SK-N-MC (cell line): Measurements from ENCODE around the gene S100A6.

ENCODE experiments used
- DNase-seq: peaks from one replicate; pipeline ENCODE4 v3.0.0-alpha.2; 2011; ENCODE audit warnings: low read depth, low spot score
- H3K27ac ChIP-seq: fragments of 200-600 bp; sonication (generic); 2 replicates; pipeline ENCODE4 v1.5.1; 2016; ENCODE audit warnings: mixed run types
- H3K36me3 ChIP-seq: fragments of 200-600 bp; sonication (generic); 2 replicates; pipeline ENCODE4 v1.6.1; 2017; ENCODE audit warnings: antibody characterized with exemption, low read length, mixed read lengths; ENCODE audit not compliant: insufficient read depth
- H3K4me3 ChIP-seq: fragments of 200-600 bp; sonication (generic); 2 replicates; pipeline ENCODE4 v1.5.1; 2016
- H3K9ac ChIP-seq: fragments of 200-600 bp; sonication (generic); 2 replicates; pipeline ENCODE4 v1.8.0; 2017; ENCODE audit warnings: mixed run types, mixed read lengths; ENCODE audit not compliant: insufficient read length
- H3K9me3 ChIP-seq: fragments of 200-600 bp; sonication (generic); 2 replicates; pipeline ENCODE4 v1.6.1; 2017; ENCODE audit warnings: low read depth, mild to moderate bottlenecking, antibody characterized with exemption, low read length, moderate library complexity, mixed read lengths
- EZH2 ChIP-seq: fragments of 200-600 bp; sonication (generic); IDR thresholded peaks from one replicate; pipeline ENCODE4 v1.6.1; 2017; ENCODE audit warnings: antibody characterized with exemption
- FOXP2 ChIP-seq: optimal IDR thresholded peaks from 2 replicates; pipeline ENCODE3; 2011; ENCODE audit warnings: mild to moderate bottlenecking, moderate library complexity; ENCODE audit not compliant: insufficient read depth; ENCODE audit errors: extremely low read length, control extremely low read depth
- POLR2AphosphoS5 ChIP-seq: IDR thresholded peaks from 2 replicates; pipeline ENCODE4 v1.6.1; 2012; ENCODE audit warnings: mild to moderate bottlenecking, low read depth, low read length, borderline replicate concordance

S100A6 gene

DNA sequence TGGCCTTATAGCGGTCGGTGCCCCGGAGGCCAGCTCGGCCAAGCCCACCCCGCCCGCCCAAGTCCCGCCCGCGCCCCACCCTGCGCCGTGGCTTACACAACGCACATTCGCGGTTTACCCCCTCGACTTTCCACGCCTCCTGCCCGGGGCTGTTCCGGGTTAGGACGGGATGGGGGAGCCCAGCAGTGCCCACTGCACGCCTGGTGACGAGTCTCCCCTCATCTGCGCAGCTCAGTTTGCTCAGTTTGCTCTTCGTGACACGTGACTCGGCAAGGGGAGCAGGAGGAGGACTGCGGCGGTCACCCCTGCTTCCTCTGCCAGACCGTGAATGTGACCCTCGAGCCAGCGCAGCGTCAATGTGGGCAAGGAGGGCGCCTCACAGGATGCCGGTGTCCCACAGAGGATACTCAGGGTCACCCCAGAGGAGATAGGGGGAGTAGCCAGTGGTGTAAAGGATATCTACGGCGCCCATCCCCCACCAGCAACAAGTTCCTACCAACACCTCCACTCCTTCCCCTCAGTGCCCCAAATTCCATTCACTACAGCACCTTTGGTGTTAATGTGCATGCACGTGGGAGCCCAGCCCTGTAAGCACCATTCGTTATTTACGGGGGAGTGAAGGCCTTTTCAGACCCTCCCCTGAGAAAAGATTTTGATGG, 350 bp upstream of the S100A6 start:
- no peak for DNase-seq
- Histone ChIP-seq H3K36me3 (no peaks in the 10 kb centered on the region), H3K4me3 (no peak overlapping the region), H3K9me3 (no peaks in the 10 kb centered on the region), H3K9ac (no peak overlapping the region), H3K27ac (no peak overlapping the region)
- TF ChIP-seq FOXP2: no peak
- TF ChIP-seq POLR2AphosphoS5: no peak; the same call in 1 of the 2 replicates
- no peak for TF ChIP-seq EZH2

DNA sequence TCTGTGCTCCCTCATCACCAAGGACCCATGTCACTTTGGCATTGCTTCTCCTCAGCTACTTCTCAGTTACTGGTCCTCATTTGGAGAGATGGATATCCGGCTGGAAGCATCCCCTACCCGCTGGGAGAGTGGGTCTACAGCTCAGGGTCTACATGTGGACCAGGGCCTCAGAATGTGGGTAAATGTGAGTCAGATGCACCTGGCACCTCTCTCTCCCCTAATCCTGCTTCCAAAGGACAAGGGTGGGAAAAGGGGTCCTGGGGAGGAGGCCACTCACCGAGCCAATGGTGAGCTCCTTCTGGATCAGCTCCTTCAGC, 908 bp downstream of the S100A6 start:
- DNase-seq: no peak
- Histone ChIP-seq H3K9me3 (no peaks in the 10 kb centered on the region), H3K9ac (no peak overlapping the region), H3K27ac (no peak overlapping the region), H3K36me3 (no peaks in the 10 kb centered on the region), H3K4me3 (no peak overlapping the region)
- TF ChIP-seq EZH2 (no peak), POLR2AphosphoS5 (no peak), FOXP2 (no peak)

DNA sequence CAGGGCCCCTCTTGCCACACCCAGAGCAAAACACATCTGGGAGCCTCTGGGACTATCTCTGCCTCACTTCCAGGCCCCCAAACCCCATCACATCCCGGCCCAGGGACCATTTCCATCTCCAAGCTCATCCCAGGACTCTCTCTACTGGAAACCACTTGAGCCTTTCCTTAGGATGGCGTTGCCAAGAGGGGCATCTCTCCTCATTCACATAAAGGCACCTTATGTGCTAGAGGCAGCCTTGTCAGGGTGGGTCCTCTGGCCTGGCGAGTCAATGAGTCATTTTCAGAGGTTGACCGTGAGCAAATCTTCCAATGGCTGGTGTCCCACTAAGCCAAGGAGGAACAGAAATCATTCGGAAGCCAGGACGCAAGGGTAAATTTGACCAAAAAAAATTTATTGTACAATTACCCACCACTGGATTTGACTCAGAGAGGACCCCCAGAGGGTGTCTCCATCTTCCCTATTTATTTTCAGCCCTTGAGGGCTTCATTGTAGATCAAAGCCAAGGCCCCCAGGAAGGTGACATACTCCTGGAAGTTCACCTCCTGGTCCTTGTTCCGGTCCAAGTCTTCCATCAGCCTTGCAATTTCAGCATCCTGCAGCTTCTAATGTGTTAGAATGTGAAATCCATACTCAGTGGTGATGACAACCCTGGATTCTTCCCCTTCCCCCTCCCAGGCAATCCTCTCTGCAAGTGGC, 1.4 kb downstream of the S100A6 start:
- H3K9me3 ChIP-seq: no peaks in the 10 kb centered on the region
- H3K4me3 ChIP-seq: no peak overlapping the region
- no peak overlapping the region for H3K27ac ChIP-seq
- DNase-seq: no peak
- no peak overlapping the region for H3K9ac ChIP-seq
- TF ChIP-seq POLR2AphosphoS5: no peak
- no peak for TF ChIP-seq EZH2
- TF ChIP-seq FOXP2: no peak
- no peaks in the 10 kb centered on the region for H3K36me3 ChIP-seq

DNA sequence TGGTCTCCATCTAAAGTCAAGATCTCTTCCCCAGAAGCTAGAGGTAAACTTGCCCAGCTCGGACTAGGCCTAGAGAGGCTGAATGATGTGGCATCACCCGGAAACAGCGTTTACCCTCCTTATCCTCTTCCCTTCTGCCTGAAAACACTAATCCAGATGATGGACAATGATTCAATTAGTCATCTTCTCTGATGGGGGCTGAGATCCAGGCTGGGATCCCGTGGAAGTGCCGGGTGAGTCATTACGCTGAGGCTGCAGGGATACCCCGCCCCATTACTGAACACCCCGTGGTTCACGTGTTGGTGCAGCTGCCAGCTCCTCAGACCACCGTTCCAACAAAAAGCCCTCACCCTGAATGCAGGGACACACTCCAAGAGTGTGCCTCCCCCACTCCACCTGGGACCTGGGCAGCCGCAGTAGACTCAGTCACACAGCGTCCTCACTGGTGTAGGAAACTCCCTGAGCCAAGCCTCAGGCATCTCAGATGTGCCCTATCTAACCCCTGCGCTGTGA, 2.0 kb downstream of the S100A6 start:
- no peak for DNase-seq
- no peak overlapping the region for H3K9ac ChIP-seq
- H3K36me3 ChIP-seq: no peaks in the 10 kb centered on the region
- H3K27ac ChIP-seq: no peak overlapping the region
- H3K4me3 ChIP-seq: no peak overlapping the region
- H3K9me3 ChIP-seq: no peaks in the 10 kb centered on the region
- no peak for TF ChIP-seq EZH2
- TF ChIP-seq FOXP2: no peak
- TF ChIP-seq POLR2AphosphoS5: no peak

DNA sequence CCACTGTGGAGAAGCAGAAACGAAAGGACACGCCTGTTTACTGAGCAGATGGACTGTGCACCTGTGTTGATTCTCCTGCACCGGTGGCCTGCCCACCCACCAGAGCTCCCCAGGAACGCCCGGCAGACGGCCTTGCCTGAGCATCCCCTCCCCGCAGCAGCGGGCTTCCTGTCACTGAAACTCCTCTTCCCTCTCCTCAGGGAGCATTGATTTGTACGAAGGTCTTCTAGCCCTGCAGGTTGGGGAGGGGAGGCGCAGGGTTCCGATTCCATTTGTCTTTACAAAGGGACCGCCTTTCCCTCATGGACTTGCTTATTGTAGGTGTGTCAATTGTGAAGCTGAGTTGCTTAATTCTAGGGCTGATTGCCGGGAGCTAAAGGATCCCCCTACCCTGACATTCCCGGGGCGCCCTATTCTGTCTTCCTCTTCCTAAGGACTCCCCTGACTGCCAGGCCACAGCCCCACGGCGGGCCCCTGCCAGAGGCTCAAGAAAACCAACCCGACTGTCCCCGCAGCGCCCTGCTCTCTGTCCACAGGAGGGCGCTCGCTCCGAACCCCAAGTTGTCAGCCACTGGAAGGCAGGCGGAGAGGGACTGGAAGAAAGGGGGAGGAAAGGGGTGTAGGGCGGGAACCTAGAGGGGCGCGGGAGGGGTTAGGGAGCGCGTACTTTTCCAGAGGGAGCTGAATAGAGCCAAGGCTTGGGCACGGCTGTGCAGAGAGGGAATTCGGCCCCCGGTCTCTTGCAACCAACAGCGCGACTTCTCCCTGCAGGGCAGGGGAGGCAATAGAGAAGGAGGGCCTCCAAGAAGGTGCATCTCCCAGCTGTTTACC, 2.8 kb downstream of the S100A6 start:
- no peaks in the 10 kb centered on the region for H3K36me3 ChIP-seq
- no peak overlapping the region for H3K9ac ChIP-seq
- H3K27ac ChIP-seq: no peak overlapping the region
- no peak overlapping the region for H3K4me3 ChIP-seq
- no peak for DNase-seq
- no peaks in the 10 kb centered on the region for H3K9me3 ChIP-seq
- TF ChIP-seq EZH2 (no peak), FOXP2 (no peak), POLR2AphosphoS5 (no peak)

DNA sequence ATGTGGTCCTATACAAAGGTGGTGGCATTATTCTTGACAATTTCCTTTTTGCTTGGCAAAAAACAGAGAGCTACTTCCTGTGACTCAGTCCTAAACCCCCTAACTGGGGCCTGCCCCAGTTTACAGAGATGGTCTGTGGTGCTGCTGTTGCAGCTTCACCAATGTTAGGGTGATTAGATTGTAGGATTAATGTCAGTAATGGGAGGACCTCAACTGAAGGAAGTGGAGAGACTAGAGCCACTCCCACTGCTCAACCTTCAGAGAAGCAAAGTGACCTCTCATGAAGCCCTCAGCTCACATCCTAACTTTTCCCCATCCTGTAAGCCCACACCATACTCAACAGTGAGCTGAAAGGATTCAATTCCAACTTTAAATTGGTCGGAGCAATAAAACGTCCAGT, 3.6 kb downstream of the S100A6 start:
- Histone ChIP-seq H3K9me3 (no peaks in the 10 kb centered on the region), H3K4me3 (no peak overlapping the region), H3K36me3 (no peaks in the 10 kb centered on the region)

DNA sequence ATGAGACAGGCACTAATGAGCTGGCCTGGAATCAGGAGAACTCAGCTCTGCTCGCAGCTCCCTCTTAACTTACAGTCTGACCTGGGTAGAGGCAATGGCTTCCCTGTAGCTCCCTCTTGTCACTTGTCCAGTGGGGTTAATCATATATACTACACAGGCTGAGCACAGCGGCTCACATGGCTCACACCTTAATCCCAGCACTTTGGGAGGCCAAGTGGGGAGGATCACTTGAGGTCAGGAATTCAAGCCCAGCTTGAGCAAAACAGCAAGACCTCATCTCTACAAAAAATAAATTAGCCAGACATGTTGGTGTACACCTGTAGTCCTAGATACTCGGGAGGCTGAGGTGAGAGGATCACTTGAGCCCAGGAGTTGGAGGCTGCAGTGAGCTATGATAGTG, 4.2 kb downstream of the S100A6 start:
- Histone ChIP-seq H3K27ac (no peak overlapping the region), H3K36me3 (no peaks in the 10 kb centered on the region), H3K4me3 (no peak overlapping the region), H3K9ac (no peak overlapping the region), H3K9me3 (no peaks in the 10 kb centered on the region)
- no peak for DNase-seq
- no peak for TF ChIP-seq FOXP2
- no peak for TF ChIP-seq EZH2
- no peak for TF ChIP-seq POLR2AphosphoS5

More for the DNA sequence above, 3.6 kb downstream of the S100A6 start:
- TF ChIP-seq EZH2: no peak
- H3K27ac ChIP-seq: no peak overlapping the region
- no peak for DNase-seq
- H3K9ac ChIP-seq: no peak overlapping the region

DNA sequence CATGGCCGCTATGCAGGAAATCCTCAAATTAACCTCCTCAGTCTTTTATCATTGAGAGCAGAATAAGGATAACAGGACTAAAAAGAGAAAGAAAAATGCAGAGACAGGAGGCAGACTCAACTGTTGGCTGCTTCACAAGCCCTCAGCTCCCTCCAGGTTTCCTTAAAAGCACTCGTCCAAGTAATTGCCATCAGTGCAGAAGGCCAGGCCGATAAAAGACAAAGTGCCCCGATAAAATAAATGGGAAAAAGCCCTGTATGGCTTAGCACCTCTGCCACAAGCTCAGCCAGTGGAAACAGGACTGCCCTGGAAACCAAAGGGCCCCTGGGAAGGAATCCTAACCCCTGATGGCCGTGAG, 8.1 kb downstream of the S100A6 start:
- no peak for DNase-seq
- TF ChIP-seq POLR2AphosphoS5 (no peak), FOXP2 (no peak), EZH2 (no peak)
- no peak overlapping the region for H3K9ac ChIP-seq
- no peak overlapping the region for H3K4me3 ChIP-seq
- H3K36me3 ChIP-seq: no peaks in the 10 kb centered on the region
- H3K9me3 ChIP-seq: no peaks in the 10 kb centered on the region
- H3K27ac ChIP-seq: no peak overlapping the region
